Fibroblast of peridontal ligament (primary cell): ENCODE data around the gene RAET1G.
A peak's percentile ranks its signal among the peaks of the same experiment; 100 is the strongest.
"Not testable (repeated sequence)": the region's sequence is repeated elsewhere in the genome, so short reads cannot be mapped to it uniquely, and the experiment has no call there.

Experiments used
- DNase-seq: peaks from one replicate; pipeline ENCODE4 v3.0.0-alpha.2; 2010; ENCODE audit errors: extremely low read depth

Gene RAET1G

GRCh38 chr6:149934249-149935156 lies 11.6 kb upstream of the RAET1G start:
- DNase-seq, result peak; percentile 86

GRCh38 chr6:149933461-149933860 lies 10.5 kb upstream of the RAET1G start:
- no peak for DNase-seq

- no peak for DNase-seq
Measured at GRCh38 chr6:149933036-149933435, 10.1 kb upstream of the RAET1G start.

GRCh38 chr6:149931501-149931900 lies 8.6 kb upstream of the RAET1G start:
- no peak for DNase-seq

- DNase-seq, result no peak
Measured at GRCh38 chr6:149929422-149929821, 6.5 kb upstream of the RAET1G start.

- DNase-seq, result not testable (repeated sequence)
Measured at GRCh38 chr6:149927025-149927424, 4.1 kb upstream of the RAET1G start.

GRCh38 chr6:149925974-149926777 lies 3.3 kb upstream of the RAET1G start:
- DNase-seq, result peak; percentile 73

GRCh38 chr6:149925253-149925973 lies 2.5 kb upstream of the RAET1G start:
- DNase-seq, result no peak

- DNase-seq, result no peak
Measured at GRCh38 chr6:149924933-149925252, 2.0 kb upstream of the RAET1G start.

- DNase-seq, result no peak
Measured at GRCh38 chr6:149924206-149924932, 1.4 kb upstream of the RAET1G start.

- no peak for DNase-seq
Measured at GRCh38 chr6:149923327-149923986, 536 bp upstream of the RAET1G start.

GRCh38 chr6:149922091-149922490 lies 830 bp downstream of the RAET1G start:
- DNase-seq, result not testable (repeated sequence)

GRCh38 chr6:149921361-149921760 lies 1.6 kb downstream of the RAET1G start:
- no peak for DNase-seq

GRCh38 chr6:149919834-149920225 lies 3.1 kb downstream of the RAET1G start:
- DNase-seq, result no peak

- DNase-seq, result not testable (repeated sequence)
Measured at GRCh38 chr6:149919126-149919833, 3.6 kb downstream of the RAET1G start.

- no peak for DNase-seq
Measured at GRCh38 chr6:149918151-149918905, 4.6 kb downstream of the RAET1G start.

- no peak for DNase-seq
Measured at GRCh38 chr6:149917679-149918078, 5.2 kb downstream of the RAET1G start.

GRCh38 chr6:149915970-149916865 lies 6.7 kb downstream of the RAET1G start:
- DNase-seq, result no peak
